Body of pancreas (tissue), 4 donors: Measurements from ENCODE around the gene IGSF8. TPM values are rescaled to one million over a fixed set of nuclear protein-coding genes. Genes with fewer than 3 reads are reported as not detected.
A peak's percentile ranks its signal among the peaks of the same experiment; 100 is the strongest.

ENCODE experiments used
- ATAC-seq: fragments of 150-250 bp; one replicate; pipeline ENCODE4 v1.9.1; 2016
- DNase-seq, 4 donors: peaks; one replicate each; pipeline ENCODE4 v3.0.0-alpha.2; 2019
- H3K27ac ChIP-seq, 4 donors: fragments of 200-600 bp; sonication (generic); 1 replicate in 3 of 4; 2 replicates in 1 of 4; pipeline versions ENCODE4 v1.5.1 to v1.6.1; 2016 to 2019; ENCODE audit warnings: mild to moderate bottlenecking in 1 of 4, mixed read lengths in 1 of 4, moderate library complexity in 1 of 4
- H3K27me3 ChIP-seq, 2 donors: fragments of 200-600 bp; sonication (generic); one replicate each; pipeline ENCODE4 v1.6.0; 2016; ENCODE audit warnings: mild to moderate bottlenecking in 1 of 2
- H3K36me3 ChIP-seq, 2 donors: fragments of 200-600 bp; sonication (generic); replicated peaks in 1 of 2; 2 replicates each; pipeline ENCODE4 v1.5.1; 2016; ENCODE audit warnings: low read depth in 2 of 2; ENCODE audit not compliant: insufficient read depth in 1 of 2
- H3K4me1 ChIP-seq: fragments of 200-600 bp; sonication (generic); one replicate; pipeline ENCODE4 v1.6.0; 2016
- H3K4me3 ChIP-seq, 2 donors: fragments of 200-600 bp; sonication (generic); 1 replicate in 1 of 2; 2 replicates in 1 of 2; pipeline ENCODE4 v1.5.1; 2016 to 2019
- H3K9me3 ChIP-seq, 3 donors: fragments of 200-600 bp; sonication (generic); 1 replicate in 2 of 3; 2 replicates in 1 of 3; pipeline ENCODE4 v1.5.1; 2016
- CTCF ChIP-seq, 7 experiments: fragments of 450-650 bp in 4 of 7; fragments of 200-600 bp in 3 of 7; sonication (generic) in 3 of 7; IDR thresholded peaks; one replicate each; pipeline ENCODE4 v1.5.1; 2016 to 2019; ENCODE audit warnings: antibody characterized with exemption in 7 of 7
- POLR2A ChIP-seq, 3 donors: fragments of 450-650 bp; IDR thresholded peaks; one replicate each; pipeline ENCODE4 v1.6.1; 2016; ENCODE audit warnings: antibody characterized with exemption in 3 of 3, mild to moderate bottlenecking in 2 of 3
- WGBS, 2 donors: methylation state at CpG; one replicate each; pipeline ENCODE4 v1.1.5; 2017; 5-methylcytosine and 5-hydroxymethylcytosine counted together
- intact Hi-C: fragments of 100-400 bp; cut with DNase I; formaldehyde crosslinking; loops from one replicate; pipeline ENCODE4 v1.15.1; 2023
- total RNA-seq, 2 donors: library from RNA; depleted of rRNA; stranded (reverse); fragments of >200 nt; gene quantifications; one replicate each; pipeline ENCODE4 v1.1.0, GENCODE V29; 2016

IGSF8 gene
- total RNA-seq, 2 donors from 2014 or later = 18.4 to 46.8 TPM

- H3K27me3 ChIP-seq = peaks cover 0 to 8% of the 10 kb centered on the region in 2 donors
- H3K36me3 ChIP-seq = no peaks in the 10 kb centered on the region
- peak; percentile 43 for ATAC-seq
- intact Hi-C loops = loop anchor here (5.0 kb wide), 2 partner anchors 34 to 144 kb away; no protein-coding TSS in a partner anchor
- peak; percentile 77 to 87 (median 81) for DNase-seq
- TF ChIP-seq CTCF (IDR thresholded peaks at IDR 0.05) (peak; percentile 65 to 86 (median 76)), POLR2A (IDR thresholded peaks at IDR 0.05) (no peak)
- WGBS, 2 donors = 40 to 47% methylated on average over 19 of the region's 19 CpGs
- H3K4me1 ChIP-seq = peaks cover 15% of the 10 kb centered on the region
- no peaks in the 10 kb centered on the region for H3K9me3 ChIP-seq
- H3K27ac ChIP-seq = no peak overlapping the region
- no peak overlapping the region for H3K4me3 ChIP-seq
These were observed 12.5 kb downstream of the IGSF8 start for GRCh38 chr1:160085686-160086455.

- intact Hi-C loops = loop anchor here (5.0 kb wide), 2 partner anchors 33 to 143 kb away; no protein-coding TSS in a partner anchor
- H3K27me3 ChIP-seq = peaks cover 0 to 14% of the 10 kb centered on the region in 2 donors
- ATAC-seq (no peak), DNase-seq (no peak)
- H3K36me3 ChIP-seq = no peaks in the 10 kb centered on the region
- 69 to 84% methylated on average over 23 to 26 of the region's 30 CpGs for WGBS, 2 donors
- no peaks in the 10 kb centered on the region for H3K9me3 ChIP-seq
- peaks cover 15% of the 10 kb centered on the region for H3K4me1 ChIP-seq
- no peak overlapping the region for H3K4me3 ChIP-seq
- TF ChIP-seq CTCF (IDR thresholded peaks at IDR 0.05) (no peak), POLR2A (IDR thresholded peaks at IDR 0.05) (no peak)
- no peak overlapping the region for H3K27ac ChIP-seq
These were observed 13.6 kb downstream of the IGSF8 start for GRCh38 chr1:160084771-160085321.

- Histone ChIP-seq H3K9me3 (no peaks in the 10 kb centered on the region), H3K4me3 (no peak overlapping the region), H3K4me1 (peaks cover 15% of the 10 kb centered on the region), H3K36me3 (no peaks in the 10 kb centered on the region), H3K27me3 (peaks cover 0 to 14% of the 10 kb centered on the region in 2 donors), H3K27ac (no peak overlapping the region)
- TF ChIP-seq POLR2A (IDR thresholded peaks at IDR 0.05) = no peak
- TF ChIP-seq CTCF (IDR thresholded peaks at IDR 0.05) = peak; percentile 50 to 87 (median 81)
- 12 to 64% methylated on average over 9 to 89 of the region's 96 CpGs for WGBS, 2 donors
- peak; percentile 91 for ATAC-seq
- DNase-seq = peak; percentile 89 to 93 (median 90)
- intact Hi-C loops = no loop called here
These were observed 14.2 kb downstream of the IGSF8 start for GRCh38 chr1:160083968-160084770.

GRCh38 chr1:160082926-160083325 is 15.5 kb downstream of the IGSF8 start:
- ATAC-seq (no peak), DNase-seq (no peak)
- intact Hi-C loops = no loop called here
- Histone ChIP-seq H3K4me3 (no peak overlapping the region), H3K27ac (no peak overlapping the region), H3K9me3 (no peaks in the 10 kb centered on the region), H3K4me1 (peaks cover 15% of the 10 kb centered on the region), H3K36me3 (no peaks in the 10 kb centered on the region), H3K27me3 (peaks cover 0 to 14% of the 10 kb centered on the region in 2 donors)
- TF ChIP-seq POLR2A (IDR thresholded peaks at IDR 0.05) = no peak
- no peak for TF ChIP-seq CTCF (IDR thresholded peaks at IDR 0.05)
- WGBS, 2 donors = 77 to 80% methylated on average over 3 of the region's 3 CpGs
